Stimulated activated CD4-positive, alpha-beta T cell treated with anti-CD3 and anti-CD28 coated beads, Interleukin-12 subunit alpha, Interleukin-12 subunit beta, amount 100 ng/mL, for 4 hours (primary cell): ENCODE measurements around the gene MYH11.
"Not testable (repeated sequence)": the region's sequence is repeated elsewhere in the genome, so short reads cannot be mapped to it uniquely, and the experiment has no call there.

ENCODE experiments used
- DNase-seq: peaks from one replicate; pipeline ENCODE4 v3.0.0-alpha.2; 2020

The MYH11 gene

GRCh38 chr16:15655561-15655960, 201.3 kb downstream of the MYH11 start:
- DNase-seq, result not testable (repeated sequence)

GRCh38 chr16:15654591-15654990, 202.2 kb downstream of the MYH11 start:
- no peak for DNase-seq

DNA sequence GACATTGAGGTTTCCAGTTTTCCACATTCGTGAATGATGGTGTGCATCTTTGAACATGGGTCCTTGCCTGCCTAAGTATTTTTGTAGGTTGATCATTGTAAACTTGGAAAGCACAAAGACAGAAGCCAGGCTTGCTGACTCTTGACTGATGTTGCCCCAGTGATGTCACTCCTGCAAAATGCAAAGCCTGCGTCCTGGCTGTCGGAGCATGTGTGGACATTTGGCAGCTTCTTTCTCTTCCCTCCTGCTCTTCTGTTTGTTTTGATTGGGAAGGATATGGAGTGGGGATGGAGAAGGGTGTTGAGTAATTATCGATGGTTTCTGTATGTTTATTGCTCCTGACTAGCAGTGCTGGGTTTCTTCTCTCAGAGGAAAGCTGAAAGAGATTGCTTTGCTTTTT, 203.6 kb downstream of the MYH11 start:
- DNase-seq, result no peak
